Endothelial cell of umbilical vein (primary cell): ENCODE data around the gene MRPL12.

ENCODE experiments used
- CTCF ChIP-seq, 2 donors: IDR thresholded peaks; 1 replicate in 1 of 2; 2 replicates in 1 of 2; pipeline ENCODE4 v1.5.1; 2011; ENCODE audit warnings: low read length in 2 of 2, mild to moderate bottlenecking in 2 of 2, moderate library complexity in 2 of 2, control low read depth in 1 of 2, inconsistent platforms in 1 of 2, low read depth in 1 of 2; ENCODE audit not compliant: insufficient read depth in 1 of 2; ENCODE audit errors: extremely low read depth in 1 of 2
- EZH2 ChIP-seq: IDR thresholded peaks from 2 replicates; pipeline ENCODE4 v1.6.1; 2012; ENCODE audit warnings: borderline replicate concordance, low read depth, mild to moderate bottlenecking, moderate library complexity, low read length, inconsistent platforms; ENCODE audit not compliant: severe bottlenecking
- JUN ChIP-seq: IDR thresholded peaks from 2 replicates; pipeline ENCODE4 v1.6.1; 2011; ENCODE audit warnings: borderline replicate concordance, low read depth; ENCODE audit not compliant: insufficient read length, insufficient read depth
- MYC ChIP-seq: IDR thresholded peaks from one replicate; pipeline ENCODE4 v1.6.1; 2011; ENCODE audit warnings: mild to moderate bottlenecking, low read depth, low read length
- POLR2A ChIP-seq: IDR thresholded peaks from 2 replicates; pipeline ENCODE4 v1.6.1; 2012; ENCODE audit warnings: low read depth, mild to moderate bottlenecking, control low read depth, low read length
- POLR2AphosphoS5 ChIP-seq: IDR thresholded peaks from 2 replicates; pipeline ENCODE4 v1.6.1; 2012; ENCODE audit warnings: low read depth, mild to moderate bottlenecking, control low read depth, low read length, moderate library complexity; ENCODE audit not compliant: insufficient read depth
- TF ChIP-seq, protein P1 (sequence below): IDR thresholded peaks from 2 replicates; pipeline ENCODE4 v1.6.1; 2011; ENCODE audit not compliant: insufficient read depth, insufficient read length

GRCh38 chr17:81727324-81728031 lies 24.3 kb downstream of the MRPL12 start:
- TF ChIP-seq CTCF (IDR thresholded peaks at IDR 0.05; ENCODE audit: extremely low read depth in 1 of 2, insufficient read depth in 1 of 2, low read depth in 1 of 2, low read length in 2 of 2) (no peak), POLR2AphosphoS5 (no peak), JUN (no peak), POLR2A (no peak), EZH2 (no peak), MYC (no peak)
- TF ChIP-seq, protein P1, sequence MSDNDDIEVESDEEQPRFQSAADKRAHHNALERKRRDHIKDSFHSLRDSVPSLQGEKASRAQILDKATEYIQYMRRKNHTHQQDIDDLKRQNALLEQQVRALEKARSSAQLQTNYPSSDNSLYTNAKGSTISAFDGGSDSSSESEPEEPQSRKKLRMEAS = no peak
